K562 (cell line): ENCODE data around the gene PKD1L1. TPM values are rescaled to one million over a fixed set of nuclear protein-coding genes. Genes with fewer than 3 reads are reported as not detected.

Source experiments
- ATAC-seq: fragments of 200-7000 bp; cut with Tn5 transposase; 3 replicates; pipeline ENCODE4 v1.9.1; 2020; ENCODE audit warnings: moderate library complexity
- BruUV-seq: library from RNA; stranded (reverse); fragments of 400-500 nt; replicated peaks from 2 replicates; lab custom pipeline; 2021; lab: Mats Ljungman, UMichigan
- CTCF ChIA-PET: fragments of 300-600 bp; formaldehyde crosslinking; extraction: SDS; loops from one replicate; lab custom pipeline; 2021; ENCODE audit warnings: low intra/inter-chr PET ratio; lab: Yijun Ruan, JAX
- POLR2A ChIA-PET: fragments of 300-600, 350-650 bp; sonication (Branson Sonifier 250); formaldehyde crosslinking; extraction: SDS; loops from one replicate; lab custom pipeline; 2021; ENCODE audit warnings: antibody characterized with exemption, inconsistent platforms; lab: Yijun Ruan, JAX
- DNase-seq, 4 experiments: peaks; one replicate each; pipeline versions ENCODE4 v3.0.0 to v3.0.0-alpha.2; 2011 to 2018; ENCODE audit warnings: low spot score in 3 of 4, mixed read lengths in 3 of 4; ENCODE audit errors: extremely low read depth in 1 of 4
- FAIRE-seq: peaks from 2 replicates; lab custom pipeline; 2011; peaks lifted over from hg19 to GRCh38; lab: Jason Lieb, UNC
- H2AFZ ChIP-seq: 2 replicates; pipeline ENCODE4 v1.6.0; 2011; ENCODE audit warnings: low read depth, low read length, control low read depth, inconsistent platforms
- H3K27ac ChIP-seq: fragments of 200-600 bp; 3 replicates; pipeline ENCODE4 v1.8.0; 2011; ENCODE audit warnings: low read depth, mild to moderate bottlenecking, control low read depth, inconsistent platforms, low read length, moderate library complexity, mixed read lengths; ENCODE audit errors: extremely low read depth
- H3K27me3 ChIP-seq, 2 experiments: fragments of 300-600 bp in 1 of 2; 2 replicates in 1 of 2; 3 replicates in 1 of 2; pipeline versions ENCODE4 v1.6.0 to v1.8.0; 2011; ENCODE audit warnings: inconsistent platforms in 2 of 2, low read length in 2 of 2, mild to moderate bottlenecking in 1 of 2, mixed read lengths in 1 of 2, moderate library complexity in 1 of 2; ENCODE audit not compliant: control insufficient read depth in 2 of 2, insufficient read depth in 2 of 2
- H3K36me3 ChIP-seq: fragments of 300-600 bp; 3 replicates; pipeline ENCODE4 v1.8.0; 2011; ENCODE audit warnings: mild to moderate bottlenecking, low read length, inconsistent platforms; ENCODE audit not compliant: control insufficient read depth, insufficient read depth
- H3K4me1 ChIP-seq, 2 experiments: fragments of 200-600 bp in 1 of 2; replicated peaks in 1 of 2; 2 replicates in 1 of 2; 3 replicates in 1 of 2; pipeline versions ENCODE4 v1.5.1 to v1.8.0; 2011; ENCODE audit warnings: inconsistent platforms in 2 of 2, low read length in 2 of 2, mild to moderate bottlenecking in 1 of 2, mixed read lengths in 1 of 2, moderate library complexity in 1 of 2; ENCODE audit not compliant: control insufficient read depth in 2 of 2, insufficient read depth in 2 of 2
- H3K4me2 ChIP-seq: 2 replicates; pipeline ENCODE4 v1.6.1; 2011; ENCODE audit warnings: low read length, control low read depth, inconsistent platforms, mixed read lengths; ENCODE audit not compliant: insufficient read depth
- H3K4me3 ChIP-seq: fragments of 200-600 bp; sonication (generic), shearing (Covaris generic); 2 replicates; pipeline ENCODE4 v1.5.1; 2016; ENCODE audit warnings: control low read depth, inconsistent platforms
- H3K79me2 ChIP-seq: fragments of 200-600 bp; 3 replicates; pipeline ENCODE4 v1.8.0; 2011; ENCODE audit warnings: low read length, inconsistent platforms; ENCODE audit not compliant: control insufficient read depth, insufficient read depth
- H3K9ac ChIP-seq, 2 experiments: 2 replicates each; pipeline versions ENCODE4 v1.6.0 to v1.6.1; 2011; ENCODE audit warnings: low read depth in 2 of 2, low read length in 2 of 2, control low read depth in 1 of 2, inconsistent platforms in 1 of 2, mild to moderate bottlenecking in 1 of 2, mixed read lengths in 1 of 2; ENCODE audit not compliant: insufficient read depth in 1 of 2
- H3K9me1 ChIP-seq: one replicate; pipeline ENCODE4 v1.6.0; 2011; ENCODE audit warnings: inconsistent platforms, mild to moderate bottlenecking, low read length, moderate library complexity; ENCODE audit not compliant: control insufficient read depth, insufficient read depth
- H3K9me3 ChIP-seq: replicated peaks from 2 replicates; pipeline ENCODE4 v1.5.1; 2011; ENCODE audit warnings: low read depth, low read length, inconsistent platforms; ENCODE audit not compliant: control insufficient read depth, insufficient read depth
- H4K20me1 ChIP-seq: replicated peaks from 2 replicates; pipeline ENCODE4 v1.6.1; 2011; ENCODE audit warnings: low read length, inconsistent platforms, mixed read lengths; ENCODE audit not compliant: control insufficient read depth, insufficient read depth
- CHD7 ChIP-seq: fragments of 200-600 bp; sonication (generic); IDR thresholded peaks from one replicate; pipeline ENCODE4 v1.6.1; 2012; ENCODE audit warnings: mild to moderate bottlenecking, low read depth, low read length, inconsistent platforms
- FUS ChIP-seq: fragments of 200-400 bp; formaldehyde crosslinking; optimal IDR thresholded peaks from 2 replicates; pipeline ENCODE3; 2017; ENCODE audit warnings: low read depth, low read length
- HMG20A ChIP-seq: fragments of 450-650 bp; formaldehyde crosslinking; conservative IDR thresholded peaks from 2 replicates; pipeline ENCODE4 v1.4.0; 2020; ENCODE audit warnings: mild to moderate bottlenecking, mixed read lengths
- SNIP1 ChIP-seq: fragments of 450-650 bp; IDR thresholded peaks from 2 replicates; pipeline ENCODE4 v1.7.1; 2017; ENCODE audit warnings: low read depth, mild to moderate bottlenecking
- STAT5A ChIP-seq: IDR thresholded peaks from 2 replicates; pipeline ENCODE4 v1.6.1; 2012; ENCODE audit warnings: low read length, inconsistent platforms, borderline replicate concordance
- TAF15 ChIP-seq: fragments of 200-400 bp; formaldehyde crosslinking; IDR thresholded peaks from 2 replicates; pipeline ENCODE4 v1.6.1; 2017; ENCODE audit warnings: mild to moderate bottlenecking, low read depth, low read length, moderate library complexity
- WGBS: fragments of 100-300 bp; shearing (Covaris generic); methylation state at CpG from one replicate; pipeline ENCODE4 v1.1.6; 2016; ENCODE audit warnings: low coverage, mixed read lengths; ENCODE audit not compliant: insufficient coverage; ENCODE audit errors: missing lambda C conversion rate; 5-methylcytosine and 5-hydroxymethylcytosine counted together
- in situ Hi-C: fragments of 300-500 bp; cut with MboI; formaldehyde crosslinking; loops from 4 replicates; pipeline ENCODE4 v1.15.0; 2018; ENCODE audit warnings: inconsistent platforms, mixed read lengths
- intact Hi-C: fragments of 100-400 bp; cut with micrococcal nuclease; formaldehyde crosslinking; loops from 2 replicates; pipeline ENCODE4 v1.14.2; 2022
- polyA plus RNA-seq, 8 experiments: library from polyadenylated mRNA; depleted of rRNA in 4 of 8; stranded (reverse) in 5 of 8; unstranded in 3 of 8; fragments of >200 nt; fragmentation: Nextera tagmentation in 2 of 8; fragmentation: Illumina TruSeq in 1 of 8; extraction: Ambion mirVana in 2 of 8; extraction: Trizol in 1 of 8; gene quantifications; 2 replicates each; pipeline versions ENCODE4 v1.2.1 to v1.2.3, GENCODE V29; 2011 to 2014; ENCODE audit warnings: inconsistent platforms in 1 of 8, missing spikeins in 1 of 8
- total RNA-seq, 7 experiments: library from RNA; depleted of rRNA in 6 of 7; stranded (reverse); fragments of >200 nt in 6 of 7; fragmentation: Illumina TruSeq in 2 of 7; extraction: Trizol in 2 of 7; gene quantifications; 2 replicates each; pipeline versions ENCODE4 v1.2.1 to v1.2.3, GENCODE V29; 2011 to 2021; ENCODE audit warnings: low replicate concordance in 1 of 7

Gene PKD1L1
- total and polyA plus RNA-seq, 9 of the 15 experiments (the other 6 are each of a cell fraction or from before 2014, with no cell fraction given), result 0.01 to 0.02 TPM; not detected in 7

- Histone ChIP-seq H3K79me2 (no peaks in the 10 kb centered on the region), H4K20me1 (no peaks in the 10 kb centered on the region), H3K9me1 (no peaks in the 10 kb centered on the region), H3K9me3 (no peaks in the 10 kb centered on the region), H3K4me1 (no peaks in the 10 kb centered on the region), H3K4me3 (no peak overlapping the region), H2AFZ (no peak overlapping the region), H3K27ac (no peak overlapping the region), H3K9ac (no peak overlapping the region), H3K27me3 (peaks cover 5 to 32% of the 10 kb centered on the region in 2 experiments; a peak in 3 of 5 replicates), H3K4me2 (no peak overlapping the region), H3K36me3 (no peaks in the 10 kb centered on the region)
- CTCF ChIA-PET, result no interaction called here
- in situ Hi-C loops (no loop called here), intact Hi-C loops (no loop called here)
- no peak for ATAC-seq
- no peak for FAIRE-seq
- TF ChIP-seq STAT5A (no peak), SNIP1 (no peak), HMG20A (CRISPR knock-in tag) (no peak), CHD7 (no peak), TAF15 (no peak), FUS (no peak)
- BruUV-seq, result no TSS peak
- POLR2A ChIA-PET, result interaction anchor here (0.5 kb wide), 1 partner anchor 253 kb away, joined by 3 read pairs; no protein-coding TSS in a partner anchor
- no peak for DNase-seq
- WGBS, result 0% methylated on average over 9 of the region's 9 CpGs
These were observed 218.1 kb downstream of the PKD1L1 start for GRCh38 chr7:47730142-47730541.
